Thoracic aorta (tissue), 2 donors: ENCODE data around the gene CMTM3. TPM values are rescaled to one million over a fixed set of nuclear protein-coding genes. Genes with fewer than 3 reads are reported as not detected.
A peak's percentile ranks its signal among the peaks of the same experiment; 100 is the strongest.

ENCODE experiments used
- ATAC-seq: fragments of 150-250 bp; one replicate; pipeline ENCODE4 v1.8.0; 2017; ENCODE audit warnings: low read depth; ENCODE audit not compliant: insufficient number of reproducible peaks, low FRiP score
- DNase-seq: peaks from one replicate; pipeline ENCODE4 v3.0.0-alpha.2; 2020; ENCODE audit warnings: low spot score
- H3K27ac ChIP-seq, 2 donors: fragments of 200-600 bp; sonication (generic); 1 replicate in 1 of 2; 2 replicates in 1 of 2; pipeline ENCODE4 v1.5.1; 2016; ENCODE audit warnings: mild to moderate bottlenecking in 2 of 2, moderate library complexity in 2 of 2
- H3K27me3 ChIP-seq: fragments of 200-600 bp; sonication (generic); replicated peaks from 2 replicates; pipeline ENCODE4 v1.6.0; 2016; ENCODE audit warnings: mild to moderate bottlenecking; ENCODE audit not compliant: insufficient read depth
- H3K36me3 ChIP-seq: fragments of 200-600 bp; sonication (generic); one replicate; pipeline ENCODE4 v1.5.1; 2016
- H3K4me1 ChIP-seq, 2 donors: fragments of 200-600 bp; sonication (generic); 1 replicate in 1 of 2; 2 replicates in 1 of 2; pipeline versions ENCODE4 v1.5.1 to v1.6.0; 2016; ENCODE audit warnings: low read depth in 2 of 2, mild to moderate bottlenecking in 1 of 2; ENCODE audit not compliant: control insufficient read depth in 1 of 2
- H3K4me3 ChIP-seq: fragments of 200-600 bp; sonication (generic); 2 replicates; pipeline ENCODE4 v1.5.1; 2016; ENCODE audit warnings: mild to moderate bottlenecking
- H3K9me3 ChIP-seq: fragments of 200-600 bp; sonication (generic); 2 replicates; pipeline ENCODE4 v1.5.1; 2016
- CTCF ChIP-seq: fragments of 200-600 bp; sonication (generic); IDR thresholded peaks from one replicate; pipeline ENCODE4 v1.5.1; 2019; ENCODE audit warnings: antibody characterized with exemption
- total RNA-seq, 2 donors: library from RNA; depleted of rRNA; stranded (reverse); fragments of >200 nt; gene quantifications; one replicate each; pipeline versions ENCODE4 v1.1.0 to v1.2.3, GENCODE V29; 2016

Gene CMTM3
- total RNA-seq, 2 donors from 2014 or later = 16.6 to 20.7 TPM

- no peaks in the 10 kb centered on the region for H3K27me3 ChIP-seq
- DNase-seq (no peak), ATAC-seq (no peak)
- peaks cover 4 to 15% of the 10 kb centered on the region in 2 donors for H3K4me1 ChIP-seq
- H3K4me3 ChIP-seq = no peak overlapping the region
- H3K36me3 ChIP-seq = no peaks in the 10 kb centered on the region
- no peak for TF ChIP-seq CTCF
- no peaks in the 10 kb centered on the region for H3K9me3 ChIP-seq
- no peak overlapping the region for H3K27ac ChIP-seq
These were observed 52.0 kb downstream of the CMTM3 start for GRCh38 chr16:66656547-66656946.

- H3K4me1 ChIP-seq = peaks cover 10 to 26% of the 10 kb centered on the region in 2 donors
- no peak for ATAC-seq
- DNase-seq = no peak
- H3K36me3 ChIP-seq = no peaks in the 10 kb centered on the region
- no peaks in the 10 kb centered on the region for H3K27me3 ChIP-seq
- no peaks in the 10 kb centered on the region for H3K9me3 ChIP-seq
- no peak for TF ChIP-seq CTCF
- no peak overlapping the region for H3K4me3 ChIP-seq
- H3K27ac ChIP-seq = no peak overlapping the region
These were observed 53.8 kb downstream of the CMTM3 start for GRCh38 chr16:66658143-66658859.

- no peak overlapping the region for H3K27ac ChIP-seq
- H3K9me3 ChIP-seq = no peaks in the 10 kb centered on the region
- TF ChIP-seq CTCF = no peak
- H3K36me3 ChIP-seq = no peaks in the 10 kb centered on the region
- H3K27me3 ChIP-seq = no peaks in the 10 kb centered on the region
- DNase-seq (no peak), ATAC-seq (no peak)
- no peak overlapping the region for H3K4me3 ChIP-seq
- H3K4me1 ChIP-seq = peaks cover 10 to 26% of the 10 kb centered on the region in 2 donors
These were observed 54.3 kb downstream of the CMTM3 start for GRCh38 chr16:66658860-66659190.

- H3K27ac ChIP-seq = peak overlapping the region in 1 of 2 donors; percentile 59
These were observed 56.1 kb downstream of the CMTM3 start for GRCh38 chr16:66660422-66661209.

More at GRCh38 chr16:66660422-66661209, 56.1 kb downstream of the CMTM3 start:
- no peaks in the 10 kb centered on the region for H3K27me3 ChIP-seq
- H3K4me1 ChIP-seq = peaks cover 10 to 26% of the 10 kb centered on the region in 2 donors
- ATAC-seq (peak; percentile 34), DNase-seq (peak; percentile 28)
- TF ChIP-seq CTCF = peak; percentile 7
- H3K36me3 ChIP-seq = no peaks in the 10 kb centered on the region
- no peaks in the 10 kb centered on the region for H3K9me3 ChIP-seq
- H3K4me3 ChIP-seq = peak overlapping the region; percentile 4
